Dendritic cell treated with granulocyte-macrophage colony-stimulating factor and Interleukin-4, amounts not matched to agents 40 ng/mL and 50 ng/mL, for 4 days (primary cell): Measurements from ENCODE around the gene WWOX.

ENCODE experiments used
- H3K27ac Mint-ChIP-seq: one replicate; pipeline ENCODE4 v1.8.0; 2022; ENCODE audit warnings: mild to moderate bottlenecking, mixed read lengths
- H3K27me3 Mint-ChIP-seq: one replicate; pipeline ENCODE4 v1.8.0; 2022; ENCODE audit warnings: mild to moderate bottlenecking, mixed read lengths
- H3K36me3 Mint-ChIP-seq: one replicate; pipeline ENCODE4 v1.8.0; 2022; ENCODE audit warnings: low read depth, mixed read lengths
- H3K4me1 Mint-ChIP-seq: one replicate; pipeline ENCODE4 v1.8.0; 2022; ENCODE audit warnings: low read depth, mixed read lengths
- H3K4me3 Mint-ChIP-seq: one replicate; pipeline ENCODE4 v1.8.0; 2022; ENCODE audit warnings: mild to moderate bottlenecking, moderate library complexity, mixed read lengths
- H3K9me3 Mint-ChIP-seq: one replicate; pipeline ENCODE4 v1.8.0; 2022; ENCODE audit warnings: mixed read lengths
- intact Hi-C: fragments of 100-400 bp; cut with micrococcal nuclease; formaldehyde crosslinking; loops from one replicate; pipeline ENCODE4 v1.15.0; 2022

Gene WWOX

DNA sequence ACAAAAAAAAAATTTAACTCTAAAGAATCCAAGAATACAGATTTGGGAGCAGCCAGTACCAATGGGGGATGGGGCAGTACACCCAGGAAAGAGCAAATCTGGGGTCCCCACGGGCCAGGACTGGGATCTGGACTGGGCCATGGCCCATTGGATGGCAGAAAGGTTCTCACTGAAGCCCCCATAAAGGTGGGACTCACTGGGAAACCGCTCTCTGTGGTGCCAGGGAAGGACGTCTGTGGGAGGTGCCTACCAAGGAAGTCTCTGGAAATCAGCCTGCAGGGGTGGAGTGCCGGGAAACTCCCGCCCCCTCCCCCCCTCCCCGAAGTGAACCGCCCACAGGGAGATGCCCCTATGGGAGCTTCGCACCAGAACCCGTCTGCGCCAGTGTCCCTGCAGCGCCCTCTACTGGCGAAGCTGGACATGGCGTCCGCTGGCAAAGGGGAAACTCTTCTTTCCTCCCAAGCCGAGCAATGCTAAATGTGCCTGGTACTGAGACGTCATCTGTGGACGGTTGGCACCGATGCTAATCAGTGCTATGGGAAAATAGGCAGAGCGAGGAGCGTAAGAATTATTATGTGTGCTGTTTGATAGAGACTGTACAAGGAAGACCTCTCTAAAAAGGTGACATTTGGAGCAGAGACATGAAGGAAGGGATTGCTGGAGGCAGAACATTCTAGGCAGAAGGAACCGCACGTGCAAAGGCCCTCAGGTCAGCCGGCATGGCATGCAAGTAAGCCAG, 671.1 kb downstream of the WWOX start:
- H3K27ac Mint-ChIP-seq = no peak overlapping the region
- no peaks in the 10 kb centered on the region for H3K36me3 Mint-ChIP-seq
- peaks cover 5% of the 10 kb centered on the region for H3K27me3 Mint-ChIP-seq
- intact Hi-C loops = loop anchor here (1.0 to 5.0 kb wide), 2 partner anchors 65 to 832 kb away; partner anchors contain the start of gene MAF
- H3K9me3 Mint-ChIP-seq = no peaks in the 10 kb centered on the region
- peaks cover 6% of the 10 kb centered on the region for H3K4me1 Mint-ChIP-seq
- no peak overlapping the region for H3K4me3 Mint-ChIP-seq

GRCh38 chr16:78773291-78773702, 673.8 kb downstream of the WWOX start:
- Mint-ChIP-seq H3K9me3 (no peaks in the 10 kb centered on the region), H3K4me3 (no peak overlapping the region), H3K36me3 (no peaks in the 10 kb centered on the region), H3K27me3 (peaks cover 5% of the 10 kb centered on the region), H3K4me1 (peaks cover 6% of the 10 kb centered on the region), H3K27ac (no peak overlapping the region)
- intact Hi-C loops = loop anchor here (5.0 kb wide), 1 partner anchor 829 kb away; the partner anchor contains the start of gene MAF

DNA sequence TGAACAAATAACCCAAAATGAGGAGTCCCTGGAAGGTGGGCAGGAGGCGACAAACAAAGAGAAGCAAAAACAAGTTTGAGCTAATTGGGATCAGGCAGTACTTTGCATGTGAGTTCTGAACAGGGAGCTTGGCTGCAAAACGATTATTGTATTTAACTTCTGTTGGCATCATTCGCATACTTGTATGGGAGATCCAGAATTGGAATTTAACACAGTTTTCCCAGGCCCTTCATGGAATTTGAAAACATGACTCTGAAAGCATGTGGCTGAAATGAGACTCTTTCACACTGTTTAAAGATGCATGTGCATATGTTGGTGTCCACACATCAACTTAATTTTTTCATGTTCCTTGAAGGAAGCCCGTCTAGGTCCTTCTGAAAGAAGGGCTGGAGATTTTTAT, 674.3 kb downstream of the WWOX start:
- peaks cover 6% of the 10 kb centered on the region for H3K4me1 Mint-ChIP-seq
- intact Hi-C loops = loop anchor here (5.0 kb wide), 1 partner anchor 829 kb away; the partner anchor contains the start of gene MAF
- no peaks in the 10 kb centered on the region for H3K36me3 Mint-ChIP-seq
- no peak overlapping the region for H3K4me3 Mint-ChIP-seq
- H3K27ac Mint-ChIP-seq = no peak overlapping the region
- peaks cover 5% of the 10 kb centered on the region for H3K27me3 Mint-ChIP-seq
- no peaks in the 10 kb centered on the region for H3K9me3 Mint-ChIP-seq

- Mint-ChIP-seq H3K36me3 (no peaks in the 10 kb centered on the region), H3K4me1 (peaks cover 6% of the 10 kb centered on the region), H3K27ac (no peak overlapping the region), H3K9me3 (no peaks in the 10 kb centered on the region), H3K4me3 (no peak overlapping the region), H3K27me3 (peaks cover 5% of the 10 kb centered on the region)
- intact Hi-C loops = no loop called here
These were observed 675.7 kb downstream of the WWOX start for GRCh38 chr16:78775161-78775561.

DNA sequence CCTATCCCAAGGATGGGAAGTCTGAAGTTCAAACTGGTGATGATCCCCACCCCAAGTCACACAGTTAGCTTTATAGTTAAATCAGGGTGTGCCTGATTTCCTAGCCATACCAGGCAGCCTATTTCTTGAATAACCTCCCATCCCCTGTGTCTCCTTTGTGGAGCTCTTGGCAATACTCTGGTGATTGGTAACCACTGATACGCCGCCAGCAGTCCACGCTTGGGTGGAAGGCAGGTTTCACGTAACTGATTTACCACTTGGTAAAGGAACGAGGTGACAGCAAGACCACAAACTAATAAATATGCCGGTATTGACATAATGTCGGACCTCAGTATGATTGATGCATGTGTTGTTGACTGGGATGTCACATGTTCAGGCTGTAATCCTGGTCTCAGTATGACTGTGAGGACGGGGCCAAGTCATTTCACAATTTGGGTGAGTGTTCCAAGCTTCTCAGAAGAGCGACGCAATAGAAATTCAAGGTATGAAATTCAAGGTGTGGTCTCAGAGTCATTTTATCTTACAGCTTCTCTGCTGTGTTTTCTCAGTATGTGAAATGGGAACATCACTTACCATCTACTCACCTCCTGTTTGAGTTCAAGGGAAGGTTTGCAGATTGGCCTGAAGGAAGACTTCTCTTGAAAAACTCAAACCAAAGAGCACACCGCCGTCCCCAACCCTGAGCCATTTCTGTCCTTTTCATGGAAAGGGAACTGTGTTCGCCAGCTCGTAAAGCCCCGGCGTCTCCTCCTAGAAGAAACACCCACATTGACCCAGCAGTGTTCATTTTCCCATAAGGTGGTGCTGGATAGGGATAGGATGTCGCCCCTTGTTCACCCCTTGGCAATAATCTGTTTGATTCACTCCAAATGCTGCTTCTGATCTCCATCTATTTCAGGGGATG, 678.9 kb downstream of the WWOX start:
- Mint-ChIP-seq H3K36me3 (no peaks in the 10 kb centered on the region), H3K9me3 (no peaks in the 10 kb centered on the region), H3K27me3 (no peaks in the 10 kb centered on the region), H3K4me3 (no peak overlapping the region), H3K27ac (no peak overlapping the region), H3K4me1 (no peaks in the 10 kb centered on the region)
- intact Hi-C loops = no loop called here

DNA sequence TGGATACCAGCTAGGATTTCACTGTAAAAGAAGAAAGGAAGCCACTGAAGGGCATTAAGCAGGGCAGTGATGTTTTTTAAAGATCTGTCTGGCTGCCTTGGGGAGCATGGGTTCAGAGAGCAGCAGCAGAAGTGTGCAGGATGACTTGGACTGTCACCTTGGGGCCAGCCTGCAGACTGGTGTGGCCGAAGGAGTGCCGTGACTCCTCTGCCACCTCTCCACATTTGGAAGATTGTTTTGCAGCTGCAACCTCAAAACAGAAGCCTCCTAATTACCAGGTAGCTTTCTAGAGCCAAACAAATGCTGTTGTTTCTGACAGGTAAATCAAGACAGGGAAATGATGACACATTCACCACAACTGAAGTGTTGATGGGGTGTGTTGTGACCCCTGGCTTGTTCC, 681.4 kb downstream of the WWOX start:
- H3K36me3 Mint-ChIP-seq = no peaks in the 10 kb centered on the region
- intact Hi-C loops = no loop called here
- peaks cover 5% of the 10 kb centered on the region for H3K4me1 Mint-ChIP-seq
- no peak overlapping the region for H3K27ac Mint-ChIP-seq
- H3K27me3 Mint-ChIP-seq = no peaks in the 10 kb centered on the region
- no peak overlapping the region for H3K4me3 Mint-ChIP-seq
- H3K9me3 Mint-ChIP-seq = no peaks in the 10 kb centered on the region

DNA sequence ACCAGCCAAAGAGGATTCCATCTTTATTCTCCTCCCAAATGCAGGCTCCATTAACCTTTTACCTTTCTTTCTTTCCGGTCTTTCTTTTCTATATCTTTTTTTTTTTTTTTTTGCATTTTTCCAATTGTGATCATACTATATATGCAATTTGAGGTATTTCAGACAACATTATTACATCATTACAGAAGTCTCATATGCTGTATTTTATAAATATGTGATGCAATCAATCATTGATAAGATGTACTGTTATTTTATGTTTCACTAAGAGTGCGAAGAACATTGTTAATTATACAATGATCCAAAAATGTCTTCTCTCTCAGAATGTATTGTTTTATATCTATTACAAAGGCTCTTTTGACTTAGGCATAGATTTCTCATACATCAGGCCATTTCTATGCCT, 683.1 kb downstream of the WWOX start:
- Mint-ChIP-seq H3K36me3 (no peaks in the 10 kb centered on the region), H3K4me3 (no peak overlapping the region), H3K27me3 (no peaks in the 10 kb centered on the region), H3K9me3 (no peaks in the 10 kb centered on the region), H3K4me1 (peaks cover 5% of the 10 kb centered on the region), H3K27ac (no peak overlapping the region)
- intact Hi-C loops = no loop called here

DNA sequence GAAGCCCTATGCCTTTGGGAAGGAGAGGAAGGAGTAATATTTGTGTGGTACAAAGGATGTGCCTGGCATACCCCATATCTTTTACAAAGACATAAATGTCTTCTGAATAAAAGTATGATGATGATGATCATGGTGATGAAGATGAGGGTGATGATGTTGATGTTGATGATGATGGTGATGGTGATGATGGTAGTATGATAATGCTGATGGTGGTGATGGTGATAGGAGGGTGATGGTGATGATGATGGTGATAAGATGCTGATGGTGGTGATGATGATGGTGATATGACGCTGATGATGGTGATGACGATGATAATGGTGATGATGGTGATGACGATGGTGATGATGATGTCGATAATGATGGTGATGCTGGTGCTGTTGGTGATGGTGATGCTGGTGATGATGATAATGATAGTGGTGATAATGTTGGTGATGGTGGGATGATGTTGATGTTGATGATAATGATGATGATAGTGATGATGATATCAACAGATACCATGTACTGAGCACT, 684.2 kb downstream of the WWOX start:
- Mint-ChIP-seq H3K27me3 (no peaks in the 10 kb centered on the region), H3K36me3 (no peaks in the 10 kb centered on the region)
- intact Hi-C loops = no loop called here

DNA sequence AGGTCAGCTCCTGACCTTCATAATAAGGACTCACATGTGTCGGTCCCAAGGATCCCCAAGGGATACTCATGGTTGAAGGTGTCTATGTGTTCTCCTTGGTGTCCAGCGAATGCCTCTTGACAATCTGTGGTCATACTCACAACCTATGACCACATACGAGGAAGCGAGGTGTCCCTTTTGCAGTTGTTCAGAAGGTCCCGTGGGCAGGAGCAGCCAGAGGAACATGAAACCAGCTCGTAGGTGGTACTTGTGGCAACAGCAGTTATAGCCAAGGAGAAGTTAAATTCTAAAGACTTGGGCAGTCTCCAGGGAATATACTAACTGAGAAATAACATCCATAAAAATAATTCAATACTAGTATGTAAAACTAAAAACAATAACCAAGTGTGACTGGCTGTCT, 685.3 kb downstream of the WWOX start:
- intact Hi-C loops = no loop called here
- H3K27me3 Mint-ChIP-seq = no peaks in the 10 kb centered on the region
- no peak overlapping the region for H3K4me3 Mint-ChIP-seq
- H3K36me3 Mint-ChIP-seq = no peaks in the 10 kb centered on the region
- peaks cover 5% of the 10 kb centered on the region for H3K4me1 Mint-ChIP-seq
- no peaks in the 10 kb centered on the region for H3K9me3 Mint-ChIP-seq
- no peak overlapping the region for H3K27ac Mint-ChIP-seq

More for the DNA sequence above, 684.2 kb downstream of the WWOX start:
- H3K4me1 Mint-ChIP-seq = peaks cover 5% of the 10 kb centered on the region
- no peak overlapping the region for H3K4me3 Mint-ChIP-seq
- H3K27ac Mint-ChIP-seq = no peak overlapping the region
- H3K9me3 Mint-ChIP-seq = no peaks in the 10 kb centered on the region

- H3K4me1 Mint-ChIP-seq = peaks cover 5% of the 10 kb centered on the region
- no peaks in the 10 kb centered on the region for H3K27me3 Mint-ChIP-seq
- no peak overlapping the region for H3K27ac Mint-ChIP-seq
- H3K4me3 Mint-ChIP-seq = no peak overlapping the region
- H3K9me3 Mint-ChIP-seq = no peaks in the 10 kb centered on the region
- H3K36me3 Mint-ChIP-seq = no peaks in the 10 kb centered on the region
- intact Hi-C loops = no loop called here
These were observed 685.8 kb downstream of the WWOX start for GRCh38 chr16:78785218-78785617.

- H3K4me1 Mint-ChIP-seq = peaks cover 5% of the 10 kb centered on the region
- no peak overlapping the region for H3K4me3 Mint-ChIP-seq
- no peaks in the 10 kb centered on the region for H3K27me3 Mint-ChIP-seq
- intact Hi-C loops = no loop called here
- no peaks in the 10 kb centered on the region for H3K36me3 Mint-ChIP-seq
- H3K27ac Mint-ChIP-seq = no peak overlapping the region
- H3K9me3 Mint-ChIP-seq = no peaks in the 10 kb centered on the region
These were observed 687.2 kb downstream of the WWOX start for GRCh38 chr16:78786635-78787034.

GRCh38 chr16:78788276-78788675, 688.8 kb downstream of the WWOX start:
- peaks cover 5% of the 10 kb centered on the region for H3K4me1 Mint-ChIP-seq
- no peaks in the 10 kb centered on the region for H3K27me3 Mint-ChIP-seq
- H3K27ac Mint-ChIP-seq = no peak overlapping the region
- intact Hi-C loops = no loop called here
- no peaks in the 10 kb centered on the region for H3K36me3 Mint-ChIP-seq
- H3K9me3 Mint-ChIP-seq = no peaks in the 10 kb centered on the region
- H3K4me3 Mint-ChIP-seq = no peak overlapping the region

GRCh38 chr16:78788696-78789095, 689.2 kb downstream of the WWOX start:
- H3K36me3 Mint-ChIP-seq = no peaks in the 10 kb centered on the region
- H3K9me3 Mint-ChIP-seq = no peaks in the 10 kb centered on the region
- H3K27ac Mint-ChIP-seq = no peak overlapping the region
- H3K4me3 Mint-ChIP-seq = no peak overlapping the region
- intact Hi-C loops = no loop called here
- no peaks in the 10 kb centered on the region for H3K27me3 Mint-ChIP-seq
- peaks cover 5% of the 10 kb centered on the region for H3K4me1 Mint-ChIP-seq

GRCh38 chr16:78789561-78789960, 690.1 kb downstream of the WWOX start:
- Mint-ChIP-seq H3K27me3 (no peaks in the 10 kb centered on the region), H3K36me3 (no peaks in the 10 kb centered on the region), H3K4me1 (peaks cover 4% of the 10 kb centered on the region), H3K9me3 (no peaks in the 10 kb centered on the region), H3K4me3 (no peak overlapping the region), H3K27ac (no peak overlapping the region)
- intact Hi-C loops = no loop called here
